Bronchial smooth muscle cell (primary cell): ENCODE data around the gene TRPM5. TPM values are rescaled to one million over a fixed set of nuclear protein-coding genes. Genes with fewer than 3 reads are reported as not detected.

ENCODE experiments used
- total RNA-seq: library from RNA; depleted of rRNA; stranded (reverse); fragments of >200 nt; gene quantifications from 2 replicates; pipeline ENCODE4 v1.2.1, GENCODE V29; 2014

TRPM5 gene
- 0.09 TPM in 1 of 2 replicates, not detected in the other for total RNA-seq

DNA sequence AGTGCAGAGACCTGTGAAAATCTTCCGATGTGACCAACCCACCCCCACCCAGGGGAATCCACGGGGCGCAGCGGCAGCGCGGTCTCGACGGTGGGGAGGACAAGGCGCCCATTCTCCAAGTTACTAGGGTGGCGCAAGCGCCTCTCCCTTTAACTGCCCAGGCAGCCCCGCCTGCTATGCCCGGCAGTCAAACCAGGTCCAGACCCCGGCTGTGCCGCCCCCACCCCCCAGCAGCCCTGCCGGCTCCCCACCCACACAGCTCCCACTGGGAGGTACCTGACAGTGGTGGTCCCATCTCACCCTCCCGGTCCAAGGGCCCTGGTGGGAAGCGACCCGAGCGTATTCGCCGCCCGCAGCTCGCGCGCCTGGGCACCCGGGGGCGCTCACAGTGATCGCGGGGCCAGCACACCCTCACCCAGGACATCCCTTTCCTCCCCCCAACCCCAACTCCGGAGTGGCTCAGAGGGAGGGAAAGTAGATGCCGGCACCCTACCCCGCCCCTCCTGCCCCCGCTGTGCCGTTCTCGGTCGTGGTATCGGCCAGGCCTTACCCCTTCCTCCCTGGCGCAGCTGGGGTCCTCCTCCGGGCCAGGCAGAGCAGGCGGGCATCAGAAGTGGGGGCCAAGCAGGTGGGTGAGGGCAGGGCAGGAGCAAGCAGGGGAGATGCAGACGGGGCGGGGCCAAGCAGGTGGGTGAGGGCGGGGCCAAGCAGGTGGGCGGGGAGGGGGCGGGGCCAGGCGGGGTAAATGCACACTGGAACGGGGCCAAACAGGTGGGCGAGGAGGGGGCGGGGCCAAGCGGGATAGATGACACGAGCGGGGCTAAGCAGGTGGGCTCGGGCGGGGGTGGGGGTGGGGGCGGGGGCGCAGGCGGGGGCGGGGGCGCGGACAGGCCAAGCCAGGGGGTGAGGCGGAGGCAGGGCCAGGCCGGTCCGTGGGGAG is at the start of gene TRPM5:
TSS of gene TRPM5 (minus strand) at position 634 of the 940 bp plus-strand sequence. CDS start 21,478 bp downstream, outside the sequence.

GRCh38 chr11:2444821-2445745 is 769 bp upstream of the TRPM5 start, which contains the start of gene KCNQ1:
Gene KCNQ1 (plus strand): TSS chr11:2445008. CDS start chr11:2445099, 91 bp downstream.

DNA sequence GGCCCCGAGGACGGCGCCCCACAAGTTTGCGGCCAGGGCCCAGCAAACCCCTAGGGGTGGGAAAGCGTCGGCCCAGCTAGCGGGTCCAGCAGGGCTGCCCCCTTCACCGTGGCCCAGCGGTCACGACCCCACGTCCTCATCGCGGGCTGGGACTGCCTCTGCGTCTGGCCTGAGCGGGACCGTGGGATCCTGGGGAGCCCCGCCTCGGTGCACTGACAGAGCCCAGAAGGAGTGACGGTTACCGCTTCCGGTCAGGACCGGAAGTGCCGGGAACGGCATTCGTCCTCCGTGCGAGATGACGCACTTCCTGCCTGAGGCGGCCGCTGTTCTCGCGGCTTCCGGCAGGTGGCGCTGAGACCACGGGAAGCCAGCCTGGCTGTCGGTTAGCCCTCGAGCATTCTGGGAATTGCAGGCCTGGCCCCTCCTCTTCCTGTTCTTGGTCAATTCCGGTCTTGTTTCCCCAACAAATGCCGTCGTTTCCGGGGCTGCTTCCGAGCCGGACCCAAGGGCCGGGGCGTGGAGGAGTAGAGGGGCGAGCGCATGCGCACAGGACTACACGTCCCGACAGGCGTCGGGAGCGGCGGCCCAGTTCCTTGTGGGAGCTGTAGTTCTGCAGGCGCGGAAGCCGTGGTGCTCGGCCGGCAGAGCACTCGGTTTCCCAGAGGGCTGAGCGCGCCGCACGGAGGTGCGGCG is 44.1 kb downstream of the TRPM5 start, which contains the start of gene TSSC4:
TSS of gene TSSC4 (plus strand) at position 682 of the 693 bp plus-strand sequence. CDS start 1,884 bp downstream, outside the sequence.

Other genes starting within 250 kb of the TRPM5 start
- gene ASCL2, start 173.9 kb downstream of the TRPM5 start, total RNA-seq = not detected in 2 replicates
- under 0.01 TPM in 1 of 2 replicates, not detected in the other for gene C11orf21, start 142.6 kb downstream of the TRPM5 start, total RNA-seq
- gene TSPAN32, start 142.5 kb downstream of the TRPM5 start, total RNA-seq = 0.09 and 0.47 TPM in 2 replicates
- gene CD81, start 67.2 kb downstream of the TRPM5 start, total RNA-seq = 283 and 430 TPM in 2 replicates
- 46.5 and 64.0 TPM in 2 replicates for gene TSSC4, start 43.8 kb downstream of the TRPM5 start, total RNA-seq
- gene KCNQ1, start 494 bp upstream of the TRPM5 start, total RNA-seq = not detected in 2 replicates